IPS-15b (cell line): Measurements from ENCODE around the gene TTYH2.

ENCODE experiments used
- H3K27me3 ChIP-seq: one replicate; pipeline ENCODE4 v1.6.1; 2013; ENCODE audit warnings: low read length; ENCODE audit not compliant: control insufficient read depth, insufficient read depth
- H3K36me3 ChIP-seq: one replicate; pipeline ENCODE4 v1.6.1; 2013; ENCODE audit warnings: low read length; ENCODE audit not compliant: control insufficient read depth, insufficient read depth
- H3K4me1 ChIP-seq: one replicate; pipeline ENCODE4 v1.6.1; 2013; ENCODE audit warnings: mild to moderate bottlenecking, low read length; ENCODE audit not compliant: control insufficient read depth, insufficient read depth
- H3K4me3 ChIP-seq: one replicate; pipeline ENCODE4 v1.5.1; 2013; ENCODE audit warnings: low read depth, low read length
- H3K9ac ChIP-seq: one replicate; pipeline ENCODE4 v1.6.1; 2013; ENCODE audit warnings: low read depth, mild to moderate bottlenecking, low read length
- H3K9me3 ChIP-seq: one replicate; pipeline ENCODE4 v1.6.1; 2013; ENCODE audit warnings: mild to moderate bottlenecking, low read length; ENCODE audit not compliant: control insufficient read depth, insufficient read depth

Gene TTYH2

DNA sequence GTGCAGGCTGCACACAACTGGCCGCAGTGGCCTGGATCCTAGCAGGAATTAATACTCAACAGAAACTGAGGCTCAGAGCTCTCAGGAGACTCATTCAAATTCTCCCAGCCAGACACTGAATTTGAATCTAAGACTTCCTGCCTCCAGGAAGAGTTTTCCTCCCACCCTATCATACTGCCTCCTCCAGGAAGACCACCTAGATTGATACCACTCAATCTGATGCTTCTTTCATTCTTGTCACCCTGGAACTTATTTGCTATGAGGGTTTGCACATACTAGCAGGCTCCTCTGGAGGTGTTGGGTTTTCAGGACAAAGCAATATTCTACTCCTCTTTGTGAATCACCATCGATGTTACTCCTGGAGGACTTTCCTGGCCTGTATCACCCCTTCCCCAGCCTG, 15.6 kb upstream of the TTYH2 start:
- Histone ChIP-seq H3K4me1 (peaks cover 2% of the 10 kb centered on the region), H3K9me3 (no peaks in the 10 kb centered on the region)

DNA sequence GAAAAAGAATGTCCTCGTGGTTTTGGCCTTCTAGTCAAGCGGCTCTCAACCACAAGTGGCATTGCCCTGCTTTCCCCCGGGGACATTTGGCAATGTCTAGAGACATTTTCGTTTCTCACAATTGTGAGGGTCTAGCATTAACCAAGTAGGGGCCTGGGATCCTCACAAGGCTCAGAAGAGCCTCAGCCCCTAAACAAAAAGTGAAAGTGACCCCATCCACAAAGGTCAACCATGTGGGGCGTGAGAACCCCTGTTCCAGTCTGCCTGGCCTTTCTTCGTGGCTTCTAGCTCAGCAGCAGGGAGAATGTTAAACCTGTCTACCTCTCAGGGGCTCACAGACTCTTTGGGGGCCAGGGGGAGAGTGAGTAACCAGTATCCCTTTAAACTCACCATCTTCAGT, 14.7 kb upstream of the TTYH2 start:
- peaks cover 16% of the 10 kb centered on the region for H3K27me3 ChIP-seq
- no peak overlapping the region for H3K9ac ChIP-seq
- no peaks in the 10 kb centered on the region for H3K9me3 ChIP-seq

More for the DNA sequence above, 15.6 kb upstream of the TTYH2 start:
- H3K27me3 ChIP-seq: peaks cover 16% of the 10 kb centered on the region
- H3K4me3 ChIP-seq: no peak overlapping the region
- H3K9ac ChIP-seq: no peak overlapping the region
- no peaks in the 10 kb centered on the region for H3K36me3 ChIP-seq

GRCh38 chr17:74199306-74200092, 13.9 kb upstream of the TTYH2 start:
- Histone ChIP-seq H3K9ac (no peak overlapping the region), H3K4me3 (peak overlapping the region; percentile 35), H3K36me3 (peaks cover 7% of the 10 kb centered on the region), H3K27me3 (peaks cover 16% of the 10 kb centered on the region), H3K9me3 (no peaks in the 10 kb centered on the region), H3K4me1 (peaks cover 2% of the 10 kb centered on the region)

More for the DNA sequence above, 14.7 kb upstream of the TTYH2 start:
- Histone ChIP-seq H3K4me1 (peaks cover 2% of the 10 kb centered on the region), H3K4me3 (no peak overlapping the region), H3K36me3 (no peaks in the 10 kb centered on the region)

DNA sequence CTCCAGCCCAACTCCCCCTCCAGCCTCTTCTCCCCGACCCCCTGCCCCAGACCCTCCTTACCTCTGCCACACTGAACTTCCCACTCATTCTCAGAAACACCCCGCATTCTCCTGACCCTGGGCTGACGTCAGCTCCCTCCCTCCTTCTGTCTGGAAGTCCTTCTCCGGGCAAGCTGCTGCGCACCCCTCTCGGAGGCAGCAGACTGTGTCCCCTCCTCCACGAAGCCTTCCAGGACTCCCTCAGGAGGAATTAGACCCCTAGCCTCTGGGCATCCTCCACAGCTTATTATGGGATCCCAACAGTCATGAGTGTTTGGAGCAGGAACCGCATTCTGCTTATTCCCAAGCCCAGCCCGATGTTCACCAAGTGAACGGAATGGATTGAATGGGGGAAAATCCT, 13.3 kb upstream of the TTYH2 start:
- Histone ChIP-seq H3K9ac (no peak overlapping the region), H3K4me1 (peaks cover 4% of the 10 kb centered on the region), H3K9me3 (no peaks in the 10 kb centered on the region), H3K36me3 (peaks cover 13% of the 10 kb centered on the region), H3K4me3 (no peak overlapping the region), H3K27me3 (peaks cover 15% of the 10 kb centered on the region)

DNA sequence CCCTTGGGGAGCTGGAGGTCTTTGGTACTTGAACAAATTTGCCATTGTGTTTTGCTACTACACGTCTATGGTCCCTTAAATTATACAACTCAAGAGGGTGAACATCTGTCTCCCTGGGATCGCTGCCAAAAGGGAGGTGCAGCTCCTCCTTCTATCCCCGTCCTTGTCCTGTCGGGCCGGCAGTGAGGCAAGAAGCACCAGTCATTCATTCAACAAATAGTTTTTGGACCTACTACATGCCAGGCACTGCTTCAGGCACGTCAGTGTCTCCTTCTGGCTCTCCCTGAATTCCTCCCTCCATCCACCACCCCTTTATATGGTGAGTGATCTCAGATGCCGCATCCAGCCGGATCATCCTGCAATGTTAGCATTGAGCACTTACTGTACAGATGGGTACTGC, 12.1 kb upstream of the TTYH2 start:
- H3K4me1 ChIP-seq: peaks cover 8% of the 10 kb centered on the region
- H3K9me3 ChIP-seq: no peaks in the 10 kb centered on the region
- H3K36me3 ChIP-seq: peaks cover 24% of the 10 kb centered on the region
- H3K9ac ChIP-seq: no peak overlapping the region
- H3K27me3 ChIP-seq: peaks cover 14% of the 10 kb centered on the region
- no peak overlapping the region for H3K4me3 ChIP-seq

DNA sequence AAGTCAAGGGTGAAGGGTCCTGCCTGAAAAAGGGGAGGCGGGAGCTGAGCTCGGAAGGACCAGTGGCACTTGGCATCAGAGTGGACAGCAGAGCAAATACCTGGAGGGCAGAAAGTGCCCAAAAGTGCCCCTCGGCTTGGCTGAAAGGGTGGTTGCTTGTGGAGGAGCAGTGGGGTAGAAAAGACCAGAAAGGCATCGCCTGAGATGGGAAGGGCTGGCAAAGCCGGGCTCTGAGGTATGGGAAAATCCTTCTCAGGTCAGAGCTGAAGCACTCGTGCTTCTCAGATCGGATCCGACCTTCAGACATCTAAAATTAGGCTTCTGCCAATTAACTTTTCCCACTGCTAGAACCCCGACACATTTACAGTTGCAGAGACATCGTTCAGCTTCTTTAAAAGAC, 11.4 kb upstream of the TTYH2 start:
- H3K9me3 ChIP-seq: no peaks in the 10 kb centered on the region
- H3K4me3 ChIP-seq: no peak overlapping the region
- peaks cover 9% of the 10 kb centered on the region for H3K4me1 ChIP-seq
- peaks cover 14% of the 10 kb centered on the region for H3K27me3 ChIP-seq
- peaks cover 30% of the 10 kb centered on the region for H3K36me3 ChIP-seq
- no peak overlapping the region for H3K9ac ChIP-seq

DNA sequence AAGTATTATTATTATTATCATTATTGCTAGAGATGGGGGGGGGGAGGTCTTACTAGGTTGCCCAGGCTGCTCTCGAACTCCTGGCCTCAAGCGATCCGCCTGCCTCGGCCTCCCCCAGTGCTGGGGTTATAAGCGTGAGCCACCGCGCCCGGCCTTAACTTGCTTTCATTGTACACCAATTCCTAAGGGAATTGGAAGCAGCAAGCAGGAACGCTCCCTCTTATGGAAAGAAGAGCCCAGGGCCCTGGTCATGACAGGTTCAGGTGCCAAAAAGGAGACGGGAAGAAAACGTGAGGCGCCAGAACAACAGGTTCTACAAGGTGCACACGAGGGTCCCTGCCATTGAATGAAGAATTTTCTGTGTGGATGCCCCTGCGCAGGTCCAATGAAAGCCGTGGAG, 10.4 kb upstream of the TTYH2 start:
- Histone ChIP-seq H3K4me3 (peak overlapping the region; percentile 35), H3K27me3 (peaks cover 14% of the 10 kb centered on the region), H3K4me1 (peaks cover 16% of the 10 kb centered on the region)

DNA sequence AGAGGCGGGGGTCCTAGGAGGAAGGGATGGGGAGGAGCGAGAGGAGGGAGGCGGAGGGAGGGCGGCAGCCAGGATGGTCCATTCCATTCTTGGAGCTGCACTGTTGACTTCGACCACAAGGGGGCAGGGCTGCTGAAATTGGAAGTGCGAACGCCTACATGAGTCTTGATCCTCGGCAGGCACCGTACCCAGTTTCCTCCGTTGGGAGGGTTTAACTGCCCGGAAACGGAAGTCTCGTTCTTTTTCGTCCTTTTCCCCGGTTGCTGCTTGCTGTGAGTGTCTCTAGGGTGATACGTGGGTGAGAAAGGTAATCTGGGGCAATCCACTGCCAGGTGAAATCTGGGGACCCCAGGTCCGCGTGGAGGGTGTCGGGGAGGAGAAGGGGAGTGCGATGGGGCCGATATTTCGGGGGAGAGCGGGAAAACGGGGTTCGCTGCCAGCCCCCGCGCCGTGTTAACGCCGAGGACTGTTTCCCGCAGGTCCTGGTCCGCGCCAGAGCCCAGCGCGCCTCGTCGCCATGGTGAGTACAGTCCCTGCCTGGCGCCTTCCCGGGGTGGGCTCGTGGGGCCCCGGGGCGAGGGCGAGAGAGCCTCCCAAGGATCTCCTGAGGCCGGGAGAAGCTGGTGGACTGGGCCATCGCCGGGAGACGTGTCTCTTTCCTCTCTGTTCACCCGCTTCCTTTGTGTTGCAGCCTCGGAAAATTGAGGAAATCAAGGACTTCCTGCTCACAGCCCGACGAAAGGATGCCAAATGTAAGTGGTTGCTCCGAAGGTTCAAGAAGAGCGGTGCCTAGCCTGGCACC, 9.7 kb upstream of the TTYH2 start, which contains the start of gene RPL38:
Gene RPL38 (plus strand): TSS at position 240 of the 802 bp plus-strand sequence. CDS start 278 bp downstream, at position 518.
- Histone ChIP-seq H3K9me3 (no peaks in the 10 kb centered on the region), H3K9ac (peak within 1 kb of the TSS; percentile 100), H3K36me3 (peaks cover 44% of the 10 kb centered on the region), H3K4me1 (peaks cover 17% of the 10 kb centered on the region), H3K27me3 (peaks cover 14% of the 10 kb centered on the region), H3K4me3 (peak within 1 kb of the TSS; percentile 99)

More for the DNA sequence above, 10.4 kb upstream of the TTYH2 start:
- H3K9ac ChIP-seq: no peak overlapping the region
- H3K9me3 ChIP-seq: no peaks in the 10 kb centered on the region
- H3K36me3 ChIP-seq: peaks cover 39% of the 10 kb centered on the region

GRCh38 chr17:74204474-74204873, 8.9 kb upstream of the TTYH2 start:
- no peaks in the 10 kb centered on the region for H3K9me3 ChIP-seq
- peaks cover 17% of the 10 kb centered on the region for H3K4me1 ChIP-seq
- peaks cover 52% of the 10 kb centered on the region for H3K36me3 ChIP-seq
- peak overlapping the region; percentile 100 for H3K9ac ChIP-seq
- peak overlapping the region; percentile 99 for H3K4me3 ChIP-seq
- H3K27me3 ChIP-seq: peaks cover 14% of the 10 kb centered on the region

DNA sequence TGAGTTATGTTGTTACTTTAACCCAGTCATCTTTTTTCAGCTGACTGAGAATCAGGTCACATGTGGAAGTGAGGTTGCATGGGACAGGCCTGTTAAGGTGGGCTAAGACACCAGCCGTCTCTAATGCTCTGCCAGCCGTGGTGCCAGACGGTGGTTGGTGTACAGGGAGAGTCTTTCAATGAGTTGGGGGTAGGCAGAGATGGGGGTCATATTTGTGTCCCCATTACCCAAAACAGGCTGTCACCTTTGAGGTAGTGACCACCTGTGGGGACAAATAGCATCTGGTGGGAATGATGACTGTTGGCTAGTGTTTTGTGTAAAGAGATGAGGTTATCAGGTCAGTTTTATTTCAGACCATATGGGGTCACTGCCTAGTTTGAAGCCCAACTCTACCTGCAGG, 8.1 kb upstream of the TTYH2 start:
- H3K4me3 ChIP-seq: peak overlapping the region; percentile 99

DNA sequence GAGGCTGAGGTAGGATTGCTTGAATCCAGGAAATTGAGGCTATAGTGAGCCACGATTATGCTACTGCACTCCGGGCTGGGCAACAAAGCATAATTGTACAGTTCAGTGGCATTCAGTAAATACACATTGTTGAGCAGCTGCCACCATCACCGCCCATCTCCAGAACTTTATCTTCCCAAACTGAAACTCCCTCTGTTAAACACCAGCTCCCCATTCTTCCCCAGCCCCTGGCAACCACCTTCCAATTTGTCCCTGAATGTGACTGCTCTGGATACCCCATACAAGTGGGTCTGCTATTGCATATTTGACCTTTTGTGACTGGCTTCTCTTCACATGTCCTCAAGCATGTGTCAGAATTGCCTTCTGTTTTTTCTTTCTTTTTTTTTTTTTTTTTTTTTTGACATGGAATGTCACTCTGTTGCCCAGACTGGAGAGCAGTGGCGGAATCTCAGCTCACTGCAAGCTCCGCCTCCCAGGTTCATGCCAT, 7.0 kb upstream of the TTYH2 start:
- Histone ChIP-seq H3K4me1 (peaks cover 27% of the 10 kb centered on the region), H3K36me3 (peaks cover 59% of the 10 kb centered on the region), H3K9me3 (no peaks in the 10 kb centered on the region), H3K27me3 (no peaks in the 10 kb centered on the region), H3K4me3 (no peak overlapping the region), H3K9ac (no peak overlapping the region)

More for the DNA sequence above, 8.1 kb upstream of the TTYH2 start:
- Histone ChIP-seq H3K27me3 (peaks cover 8% of the 10 kb centered on the region), H3K4me1 (peaks cover 18% of the 10 kb centered on the region), H3K9ac (peak overlapping the region; percentile 100), H3K9me3 (no peaks in the 10 kb centered on the region), H3K36me3 (peaks cover 59% of the 10 kb centered on the region)
